ENCODE measurements around the gene MYO18B. TPM values are rescaled to one million over a fixed set of nuclear protein-coding genes. Genes with fewer than 3 reads are reported as not detected.

MYO18B gene
- total RNA-seq, 1 experiment from 2014 or later, result 0.24 TPM

- DNase-seq (ENCODE audit: low read depth), result no peak
These were observed 30.5 kb upstream of the MYO18B start for GRCh38 chr22:25711491-25711890.

GRCh38 chr22:25712661-25713400 lies 29.2 kb upstream of the MYO18B start:
- DNase-seq (ENCODE audit: low read depth), result no peak

- no peak for DNase-seq (ENCODE audit: low read depth)
These were observed 27.9 kb upstream of the MYO18B start for GRCh38 chr22:25714070-25714469.

- no peak for DNase-seq (ENCODE audit: low read depth)
These were observed 27.2 kb upstream of the MYO18B start for GRCh38 chr22:25714739-25715138.

- DNase-seq (ENCODE audit: low read depth), result no peak
These were observed 25.4 kb upstream of the MYO18B start for GRCh38 chr22:25716637-25717036.

GRCh38 chr22:25718135-25718840 lies 23.7 kb upstream of the MYO18B start:
- DNase-seq (ENCODE audit: low read depth), result no peak

- no peak for DNase-seq (ENCODE audit: low read depth)
These were observed 19.8 kb upstream of the MYO18B start for GRCh38 chr22:25722223-25722622.

GRCh38 chr22:25722626-25723025 lies 19.4 kb upstream of the MYO18B start:
- DNase-seq (ENCODE audit: low read depth), result no peak

GRCh38 chr22:25726241-25726640 lies 15.7 kb upstream of the MYO18B start:
- DNase-seq (ENCODE audit: low read depth), result no peak

GRCh38 chr22:25728071-25728470 lies 13.9 kb upstream of the MYO18B start:
- no peak for DNase-seq (ENCODE audit: low read depth)

GRCh38 chr22:25729016-25729995 lies 12.7 kb upstream of the MYO18B start:
- DNase-seq (ENCODE audit: low read depth), result no peak

- no peak for DNase-seq (ENCODE audit: low read depth)
These were observed 6.3 kb upstream of the MYO18B start for GRCh38 chr22:25735650-25736049.

- DNase-seq (ENCODE audit: low read depth), result no peak
These were observed 5.5 kb upstream of the MYO18B start for GRCh38 chr22:25736378-25737011.

GRCh38 chr22:25739659-25740344 lies 2.2 kb upstream of the MYO18B start:
- no peak for DNase-seq (ENCODE audit: low read depth)

- peak; percentile 43 for DNase-seq (ENCODE audit: low read depth)
These were observed 1.1 kb downstream of the MYO18B start for GRCh38 chr22:25742918-25743708.

- DNase-seq (ENCODE audit: low read depth), result no peak
These were observed 2.7 kb downstream of the MYO18B start for GRCh38 chr22:25744694-25745093.

- DNase-seq (ENCODE audit: low read depth), result peak; percentile 62
These were observed 3.5 kb downstream of the MYO18B start for GRCh38 chr22:25745341-25746011.

GRCh38 chr22:25746012-25746373 lies 4.0 kb downstream of the MYO18B start:
- DNase-seq (ENCODE audit: low read depth), result peak; percentile 50

- DNase-seq (ENCODE audit: low read depth), result peak; percentile 98
These were observed 5.4 kb downstream of the MYO18B start for GRCh38 chr22:25747245-25747944.
